ENCODE measurements around the gene GUCY2D.
A peak's percentile ranks its signal among the peaks of the same experiment; 100 is the strongest.

The GUCY2D gene

DNA sequence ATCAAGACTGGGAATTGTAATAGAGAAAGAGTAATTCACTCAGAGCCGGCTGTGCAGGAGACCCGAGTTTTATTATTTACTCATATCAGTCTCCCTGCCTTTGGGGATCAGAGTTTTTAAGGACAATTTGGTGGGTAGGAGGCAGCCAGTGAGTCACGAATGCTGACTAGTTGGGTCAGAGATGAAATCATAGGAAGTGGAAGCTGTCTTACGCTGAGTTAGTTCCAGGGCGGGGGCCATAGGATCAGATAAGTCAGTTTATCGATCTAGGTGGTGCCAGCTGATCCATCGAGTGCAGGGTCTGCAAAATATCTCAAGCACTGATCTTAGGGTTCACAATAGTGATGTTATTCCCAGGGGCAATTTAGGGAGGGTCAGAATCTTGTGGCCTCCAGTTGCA is 20.2 kb upstream of the GUCY2D start:
- Mint-ChIP-seq H3K36me3 (ENCODE audit: low read depth) (no peaks in the 10 kb centered on the region), H3K27me3 (no peaks in the 10 kb centered on the region)

DNA sequence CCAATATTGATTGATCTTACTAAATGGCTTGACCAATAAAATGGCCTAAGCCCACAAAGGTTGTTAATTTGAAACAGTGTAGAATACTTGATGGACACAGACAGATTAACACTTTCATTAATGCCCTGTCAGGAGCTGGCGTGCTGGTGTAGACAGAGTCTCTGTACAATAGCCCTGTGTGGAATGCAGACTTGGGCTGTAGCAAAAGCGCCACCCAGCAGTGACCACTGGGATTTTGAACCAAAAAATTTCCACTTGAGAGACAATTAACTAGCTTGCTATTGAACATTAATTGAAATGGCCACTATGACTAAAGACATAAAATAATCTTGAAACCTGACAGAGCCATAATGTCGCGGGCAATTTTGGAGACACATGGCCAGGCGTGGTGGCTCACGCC is 19.7 kb upstream of the GUCY2D start:
- Mint-ChIP-seq H3K27ac (peak overlapping the region; percentile 46), H3K4me1 (ENCODE audit: low read depth) (peaks cover 13% of the 10 kb centered on the region), H3K36me3 (ENCODE audit: low read depth) (no peaks in the 10 kb centered on the region), H3K9me3 (no peaks in the 10 kb centered on the region), H3K4me3 (no peak overlapping the region), H3K27me3 (no peaks in the 10 kb centered on the region)
- intact Hi-C loops (cut with micrococcal nuclease) = loop anchor here (10.0 kb wide), 1 partner anchor 238 kb away; no protein-coding TSS in a partner anchor

More for the DNA sequence above, 20.2 kb upstream of the GUCY2D start:
- Mint-ChIP-seq H3K4me1 (ENCODE audit: low read depth) (peaks cover 13% of the 10 kb centered on the region), H3K9me3 (no peaks in the 10 kb centered on the region), H3K27ac (peak overlapping the region; percentile 46), H3K4me3 (no peak overlapping the region)
- intact Hi-C loops (cut with micrococcal nuclease) = loop anchor here (10.0 kb wide), 1 partner anchor 237 kb away; no protein-coding TSS in a partner anchor

DNA sequence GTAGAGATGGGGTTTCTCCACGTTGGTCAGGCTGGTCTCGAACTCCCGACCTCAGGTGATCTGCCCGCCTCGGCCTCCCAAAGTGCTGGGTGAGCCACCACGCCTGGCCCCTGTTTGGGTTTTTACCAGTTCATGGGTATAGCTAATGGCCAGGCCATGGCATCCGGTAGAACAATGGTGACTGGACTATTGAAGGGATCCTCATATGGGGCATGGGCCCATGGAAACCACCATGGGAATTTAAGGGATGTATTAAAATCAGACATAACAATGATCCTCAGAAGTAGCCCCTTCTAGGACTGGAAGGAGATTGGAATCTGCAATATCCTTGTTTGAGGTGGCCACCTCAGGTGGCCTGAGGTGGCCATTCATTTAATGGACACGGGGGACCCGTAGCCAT is 17.5 kb upstream of the GUCY2D start:
- intact Hi-C loops (cut with micrococcal nuclease) = loop anchor here (10.0 kb wide), 1 partner anchor 240 kb away; no protein-coding TSS in a partner anchor

DNA sequence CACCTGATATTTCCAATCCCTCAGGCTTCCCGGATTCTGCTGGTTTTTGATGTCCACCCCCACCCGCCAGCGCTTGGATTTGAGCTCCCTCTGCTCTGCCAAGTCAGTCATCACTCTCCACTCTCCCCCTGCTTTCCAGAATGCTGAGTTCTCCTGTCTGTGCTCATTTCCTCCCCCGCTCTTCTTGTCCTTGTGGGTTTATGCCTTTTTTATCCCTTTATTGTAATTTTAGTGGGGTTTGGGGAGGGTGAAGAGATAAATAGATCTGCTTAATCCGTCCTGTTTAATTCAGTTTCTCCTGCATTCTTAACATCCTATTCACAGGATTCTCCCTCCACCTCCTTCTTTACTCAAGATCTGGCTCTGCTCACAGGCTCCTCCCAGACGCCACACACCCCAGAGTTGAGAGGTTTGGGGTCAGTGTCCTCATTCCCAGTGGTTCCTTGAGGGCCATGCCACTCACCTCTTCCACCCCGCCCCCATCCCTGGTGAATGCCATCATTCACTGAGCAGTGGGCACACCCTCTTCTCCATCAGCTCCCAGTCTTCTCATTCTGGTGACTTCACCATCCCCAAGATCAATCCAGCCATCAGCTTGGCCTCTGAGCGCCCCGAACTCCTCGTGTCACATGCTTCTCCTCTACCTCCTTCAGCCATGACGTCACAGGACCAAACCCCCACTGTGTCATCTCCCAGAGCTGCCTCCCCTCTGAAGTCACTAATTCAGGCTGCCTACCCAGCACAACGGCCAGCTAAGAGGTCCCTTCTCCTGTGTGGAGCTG is 15.1 kb upstream of the GUCY2D start:
- H3K9me3 Mint-ChIP-seq = no peaks in the 10 kb centered on the region
- H3K27me3 Mint-ChIP-seq = no peaks in the 10 kb centered on the region
- H3K4me1 Mint-ChIP-seq (ENCODE audit: low read depth) = peaks cover 23% of the 10 kb centered on the region
- H3K36me3 Mint-ChIP-seq (ENCODE audit: low read depth) = no peaks in the 10 kb centered on the region
- intact Hi-C loops (cut with micrococcal nuclease) = loop anchor here (10.0 kb wide), 1 partner anchor 243 kb away; no protein-coding TSS in a partner anchor
- no peak overlapping the region for H3K4me3 Mint-ChIP-seq
- H3K27ac Mint-ChIP-seq = no peak overlapping the region

More for the DNA sequence above, 17.5 kb upstream of the GUCY2D start:
- Mint-ChIP-seq H3K36me3 (ENCODE audit: low read depth) (no peaks in the 10 kb centered on the region), H3K4me3 (no peak overlapping the region), H3K27ac (no peak overlapping the region), H3K9me3 (no peaks in the 10 kb centered on the region), H3K4me1 (ENCODE audit: low read depth) (peaks cover 23% of the 10 kb centered on the region), H3K27me3 (no peaks in the 10 kb centered on the region)

DNA sequence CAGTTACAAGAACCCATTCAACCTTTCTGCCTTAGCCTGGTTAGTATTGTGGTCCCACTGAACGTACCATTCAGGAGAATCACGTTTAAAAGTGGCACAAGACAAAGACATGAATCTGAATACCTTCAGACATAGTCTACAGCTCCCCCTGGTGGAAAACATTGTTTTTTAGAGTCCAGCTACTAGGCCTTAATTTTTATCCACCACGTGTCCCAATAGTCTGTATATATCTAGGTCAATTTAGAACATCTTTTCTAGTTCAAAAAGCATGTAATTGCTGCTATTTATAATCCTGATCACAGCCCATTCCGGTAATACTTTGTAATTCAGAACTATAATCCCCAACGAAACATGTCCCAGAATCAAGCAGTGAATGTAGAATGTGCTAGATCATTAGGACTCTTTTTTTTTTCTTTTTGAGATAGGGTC is 13.7 kb upstream of the GUCY2D start:
- H3K4me1 Mint-ChIP-seq (ENCODE audit: low read depth) = peaks cover 27% of the 10 kb centered on the region
- intact Hi-C loops (cut with micrococcal nuclease) = loop anchor here (1.0 to 10.0 kb wide), 3 partner anchors 75 to 244 kb away; no protein-coding TSS in a partner anchor
- H3K4me3 Mint-ChIP-seq = no peak overlapping the region
- H3K27ac Mint-ChIP-seq = peak overlapping the region; percentile 87
- H3K27me3 Mint-ChIP-seq = peaks cover 3% of the 10 kb centered on the region
- H3K36me3 Mint-ChIP-seq (ENCODE audit: low read depth) = no peaks in the 10 kb centered on the region
- no peaks in the 10 kb centered on the region for H3K9me3 Mint-ChIP-seq

DNA sequence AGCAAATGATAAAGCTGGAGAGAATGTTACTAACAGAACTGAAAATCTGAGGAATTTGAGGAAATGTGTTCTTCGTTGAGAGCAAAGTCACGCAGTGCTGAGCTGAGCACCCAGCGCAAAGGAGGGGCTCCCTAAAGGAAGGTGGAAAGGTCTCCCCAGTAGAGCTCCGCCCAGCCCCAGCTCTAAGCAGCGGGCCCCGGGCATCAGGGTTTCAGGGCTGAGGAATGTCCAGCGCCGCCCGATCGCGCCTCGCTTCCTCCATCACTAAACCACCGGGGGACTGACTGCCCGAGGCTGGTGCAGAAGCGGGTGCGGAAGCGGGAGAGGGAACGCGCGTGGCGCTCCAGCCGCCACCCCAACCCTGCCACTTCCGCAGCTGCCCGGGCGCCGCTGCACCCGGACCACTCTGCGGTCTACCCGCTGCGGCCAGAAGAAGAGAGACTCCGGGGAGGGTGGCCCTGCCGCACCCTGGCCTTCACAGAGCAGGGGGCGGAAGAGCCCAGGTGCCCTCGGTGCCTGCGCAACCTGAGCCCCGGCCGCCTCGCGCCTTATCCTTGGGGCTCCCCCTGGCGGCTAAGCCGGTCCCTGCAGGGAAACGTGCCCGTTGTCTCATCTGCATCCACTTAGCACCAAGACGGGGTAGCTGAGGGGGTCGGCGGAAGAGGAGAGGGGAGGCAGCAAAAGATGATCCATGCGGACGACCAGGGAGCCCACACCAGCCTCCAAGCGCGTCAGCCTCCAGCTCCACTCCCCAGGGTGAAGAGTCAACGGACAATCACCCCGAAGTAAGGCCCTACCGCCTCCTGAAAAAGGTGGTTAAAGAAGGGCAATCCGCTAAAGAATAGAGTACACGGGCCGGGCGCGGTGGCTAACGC is 12.4 kb upstream of the GUCY2D start:
- no peaks in the 10 kb centered on the region for H3K36me3 Mint-ChIP-seq (ENCODE audit: low read depth)
- peak overlapping the region; percentile 87 for H3K27ac Mint-ChIP-seq

DNA sequence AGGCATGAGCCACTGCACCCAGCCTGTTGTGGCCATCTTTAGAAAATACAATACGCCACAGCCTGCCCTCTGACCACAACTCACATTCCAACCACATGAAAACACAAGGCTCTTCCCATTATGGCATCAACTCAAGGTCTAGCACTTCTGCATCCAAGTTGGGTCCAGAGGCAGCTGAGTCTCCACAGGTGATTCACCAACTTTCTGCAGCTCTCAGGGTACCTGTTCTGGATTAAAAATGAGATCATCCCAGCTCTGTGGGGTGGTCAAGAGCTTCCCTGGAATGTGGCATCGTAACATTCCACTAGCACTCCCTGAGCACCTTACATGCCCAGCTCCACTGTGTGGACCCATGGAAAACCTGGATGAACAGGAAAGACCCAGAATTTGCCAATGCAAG is 9.9 kb upstream of the GUCY2D start:
- Mint-ChIP-seq H3K27ac (no peak overlapping the region), H3K27me3 (peaks cover 3% of the 10 kb centered on the region), H3K36me3 (ENCODE audit: low read depth) (no peaks in the 10 kb centered on the region), H3K4me3 (no peak overlapping the region), H3K9me3 (no peaks in the 10 kb centered on the region), H3K4me1 (ENCODE audit: low read depth) (peaks cover 35% of the 10 kb centered on the region)
- intact Hi-C loops (cut with micrococcal nuclease) = loop anchor here (5.0 kb wide), 1 partner anchor 130 kb away; no protein-coding TSS in a partner anchor

More for the DNA sequence above, 12.4 kb upstream of the GUCY2D start:
- peaks cover 27% of the 10 kb centered on the region for H3K4me1 Mint-ChIP-seq (ENCODE audit: low read depth)
- H3K9me3 Mint-ChIP-seq = no peaks in the 10 kb centered on the region
- intact Hi-C loops (cut with micrococcal nuclease) = loop anchor here (1.0 to 10.0 kb wide), 6 partner anchors 51 to 245 kb away; no protein-coding TSS in a partner anchor
- H3K4me3 Mint-ChIP-seq = peak overlapping the region; percentile 80
- H3K27me3 Mint-ChIP-seq = peaks cover 3% of the 10 kb centered on the region

DNA sequence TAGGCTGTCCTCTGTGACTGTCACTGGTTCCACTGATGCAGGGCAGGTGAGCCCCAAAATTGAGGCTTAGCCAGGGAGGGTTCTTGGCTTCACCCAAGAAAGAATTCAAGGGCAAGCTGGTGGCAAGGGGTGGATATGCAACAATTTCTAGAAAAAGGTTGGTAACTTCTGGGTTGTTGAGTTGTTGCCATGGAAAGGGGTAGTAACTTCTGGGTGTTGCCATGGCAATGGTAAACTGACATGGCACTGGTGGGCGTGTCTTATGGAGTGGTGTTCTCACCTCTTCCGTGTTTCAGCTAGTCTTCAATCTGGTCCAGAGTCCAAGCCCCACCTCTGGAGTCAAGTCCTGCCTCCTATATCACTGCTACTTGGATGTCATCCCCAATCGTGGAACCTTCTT is 9.5 kb upstream of the GUCY2D start:
- H3K27me3 Mint-ChIP-seq = peaks cover 3% of the 10 kb centered on the region
- H3K36me3 Mint-ChIP-seq (ENCODE audit: low read depth) = no peaks in the 10 kb centered on the region
- intact Hi-C loops (cut with micrococcal nuclease) = loop anchor here (5.0 kb wide), 1 partner anchor 131 kb away; no protein-coding TSS in a partner anchor
- H3K9me3 Mint-ChIP-seq = no peaks in the 10 kb centered on the region
- H3K4me3 Mint-ChIP-seq = no peak overlapping the region
- H3K4me1 Mint-ChIP-seq (ENCODE audit: low read depth) = peaks cover 36% of the 10 kb centered on the region
- no peak overlapping the region for H3K27ac Mint-ChIP-seq

DNA sequence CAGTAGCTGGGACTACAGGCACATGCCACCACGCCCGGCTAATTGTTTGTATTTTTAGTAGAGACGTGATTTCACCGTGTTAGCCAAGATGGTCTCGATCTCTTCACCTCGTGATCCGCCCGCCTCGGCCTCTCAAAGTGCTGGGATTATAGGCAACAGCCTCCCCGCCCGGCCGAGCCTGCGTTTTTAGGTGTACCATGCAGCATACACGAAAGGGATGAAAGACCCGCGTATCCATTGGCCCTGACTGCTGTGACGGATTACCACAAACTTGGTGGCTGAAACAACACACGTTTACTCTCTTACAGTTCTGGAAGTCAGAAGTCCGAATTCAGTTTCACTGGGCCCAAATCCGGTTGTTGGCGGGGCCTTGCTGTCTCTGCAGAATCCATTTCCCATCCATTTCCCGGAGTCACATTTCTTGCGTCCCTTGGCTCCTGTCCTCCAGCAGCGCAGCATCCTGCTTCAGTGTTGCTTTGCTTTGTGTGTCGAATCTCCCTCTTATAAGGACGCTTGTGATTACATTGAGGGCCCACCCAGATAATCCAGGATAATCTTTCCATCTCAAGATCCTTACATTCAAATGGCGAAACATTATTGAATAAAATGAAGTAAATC is 8.3 kb upstream of the GUCY2D start:
- Mint-ChIP-seq H3K9me3 (no peaks in the 10 kb centered on the region), H3K4me1 (ENCODE audit: low read depth) (peaks cover 33% of the 10 kb centered on the region), H3K27ac (no peak overlapping the region), H3K4me3 (no peak overlapping the region), H3K27me3 (peaks cover 9% of the 10 kb centered on the region), H3K36me3 (ENCODE audit: low read depth) (no peaks in the 10 kb centered on the region)
- intact Hi-C loops (cut with micrococcal nuclease) = loop anchor here (5.0 kb wide), 1 partner anchor 132 kb away; no protein-coding TSS in a partner anchor

DNA sequence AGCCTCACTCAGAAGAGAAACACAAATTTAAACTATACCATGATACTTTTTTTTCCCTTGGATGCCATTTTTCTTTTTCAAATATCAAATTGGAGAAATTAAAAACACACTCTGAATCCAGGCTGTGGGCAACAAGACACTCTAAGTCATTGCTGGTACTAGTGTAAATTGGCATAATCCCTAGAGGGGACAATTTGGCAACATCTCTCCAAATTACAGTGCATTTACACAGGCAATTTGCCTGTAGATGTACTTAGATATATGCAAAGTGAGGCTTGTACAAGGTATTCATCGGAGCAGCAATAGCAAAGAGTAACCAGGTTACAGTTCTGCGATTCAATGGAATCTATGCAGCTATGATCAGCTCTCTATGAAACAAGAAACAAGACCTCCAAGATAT is 6.7 kb upstream of the GUCY2D start:
- H3K27ac Mint-ChIP-seq = no peak overlapping the region
- H3K27me3 Mint-ChIP-seq = peaks cover 11% of the 10 kb centered on the region
- no peak overlapping the region for H3K4me3 Mint-ChIP-seq
- no peaks in the 10 kb centered on the region for H3K36me3 Mint-ChIP-seq (ENCODE audit: low read depth)
- peaks cover 21% of the 10 kb centered on the region for H3K4me1 Mint-ChIP-seq (ENCODE audit: low read depth)
- no peaks in the 10 kb centered on the region for H3K9me3 Mint-ChIP-seq
- intact Hi-C loops (cut with micrococcal nuclease) = no loop called here

DNA sequence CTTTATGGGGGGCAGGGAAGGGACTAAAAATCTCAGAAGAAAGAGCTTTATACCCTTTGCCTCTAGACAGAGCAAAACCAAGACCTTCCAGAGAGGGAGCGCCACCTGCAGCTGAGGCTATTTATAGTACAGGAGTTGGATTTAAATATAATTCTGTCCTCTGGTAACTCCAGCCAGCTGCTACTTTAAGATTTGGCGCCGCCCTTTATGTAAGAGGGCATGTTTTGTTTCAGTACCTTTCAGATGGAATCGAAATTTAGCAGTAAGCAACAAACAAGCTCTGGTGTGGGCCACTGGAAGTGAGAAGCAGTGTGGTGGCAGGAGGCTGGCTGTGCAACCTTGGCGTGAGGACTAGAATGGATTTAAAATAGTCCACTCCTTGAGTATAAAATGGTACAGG is 5.2 kb upstream of the GUCY2D start:
- Mint-ChIP-seq H3K36me3 (ENCODE audit: low read depth) (no peaks in the 10 kb centered on the region), H3K27me3 (peaks cover 11% of the 10 kb centered on the region), H3K4me1 (ENCODE audit: low read depth) (peaks cover 24% of the 10 kb centered on the region), H3K4me3 (no peak overlapping the region), H3K9me3 (no peaks in the 10 kb centered on the region), H3K27ac (no peak overlapping the region)
- intact Hi-C loops (cut with micrococcal nuclease) = no loop called here

DNA sequence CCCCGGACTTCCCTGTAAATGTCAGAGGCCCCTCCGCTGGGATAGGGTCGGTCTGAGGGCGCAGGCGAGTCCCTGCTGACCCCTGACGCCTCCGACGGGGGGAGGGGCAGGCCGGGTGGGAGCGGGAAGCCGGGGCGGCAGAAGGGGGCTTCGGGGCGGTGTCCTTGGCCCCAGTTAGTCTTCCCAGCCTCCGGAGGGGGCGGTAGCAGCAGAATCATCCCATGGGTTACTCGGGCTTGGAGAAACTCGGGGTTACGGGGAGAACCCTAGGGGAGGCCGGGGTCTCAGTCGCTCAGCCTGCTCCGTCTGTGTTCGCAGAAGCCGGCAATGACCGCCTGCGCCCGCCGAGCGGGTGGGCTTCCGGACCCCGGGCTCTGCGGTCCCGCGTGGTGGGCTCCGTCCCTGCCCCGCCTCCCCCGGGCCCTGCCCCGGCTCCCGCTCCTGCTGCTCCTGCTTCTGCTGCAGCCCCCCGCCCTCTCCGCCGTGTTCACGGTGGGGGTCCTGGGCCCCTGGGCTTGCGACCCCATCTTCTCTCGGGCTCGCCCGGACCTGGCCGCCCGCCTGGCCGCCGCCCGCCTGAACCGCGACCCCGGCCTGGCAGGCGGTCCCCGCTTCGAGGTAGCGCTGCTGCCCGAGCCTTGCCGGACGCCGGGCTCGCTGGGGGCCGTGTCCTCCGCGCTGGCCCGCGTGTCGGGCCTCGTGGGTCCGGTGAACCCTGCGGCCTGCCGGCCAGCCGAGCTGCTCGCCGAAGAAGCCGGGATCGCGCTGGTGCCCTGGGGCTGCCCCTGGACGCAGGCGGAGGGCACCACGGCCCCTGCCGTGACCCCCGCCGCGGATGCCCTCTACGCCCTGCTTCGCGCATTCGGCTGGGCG is 542 bp downstream of the GUCY2D start:
- Mint-ChIP-seq H3K4me1 (ENCODE audit: low read depth) (peaks cover 45% of the 10 kb centered on the region), H3K27me3 (peaks cover 32% of the 10 kb centered on the region), H3K4me3 (peak overlapping the region; percentile 68), H3K27ac (peak overlapping the region; percentile 76), H3K9me3 (peaks cover 7% of the 10 kb centered on the region), H3K36me3 (ENCODE audit: low read depth) (no peaks in the 10 kb centered on the region)
- intact Hi-C loops (cut with micrococcal nuclease) = no loop called here
